Neural cell (in vitro differentiated cells): ENCODE measurements around the gene KATNAL1. TPM values are rescaled to one million over a fixed set of nuclear protein-coding genes. Genes with fewer than 3 reads are reported as not detected.

Experiments used
- H2AFZ ChIP-seq: fragments of 200-600, 300-800 bp; sonication (generic), shearing (Covaris generic); 2 replicates; pipeline ENCODE4 v1.6.0; 2014; ENCODE audit warnings: low read depth, mild to moderate bottlenecking, antibody characterized with exemption, low read length, moderate library complexity
- H3F3A ChIP-seq: fragments of 200-600 bp; shearing (Covaris generic); 2 replicates; pipeline ENCODE4 v1.6.1; 2016; ENCODE audit warnings: mild to moderate bottlenecking, moderate library complexity, mixed read lengths, antibody characterized with exemption, low read length; ENCODE audit not compliant: insufficient read depth, poor library complexity, severe bottlenecking
- H3K27ac ChIP-seq: fragments of 200-600, 300-800 bp; sonication (generic), shearing (Covaris generic); 2 replicates; pipeline ENCODE4 v1.5.1; 2014; ENCODE audit warnings: mild to moderate bottlenecking, low read length, moderate library complexity
- H3K27me3 ChIP-seq: fragments of 300-800, 200-600 bp; sonication (generic), shearing (Covaris generic); 2 replicates; pipeline ENCODE4 v1.6.0; 2014; ENCODE audit warnings: mild to moderate bottlenecking, low read depth, low read length, moderate library complexity; ENCODE audit not compliant: insufficient read depth
- H3K36me3 ChIP-seq: fragments of 300-800, 200-600 bp; sonication (generic), shearing (Covaris generic); 2 replicates; pipeline ENCODE4 v1.5.1; 2014; ENCODE audit warnings: mild to moderate bottlenecking, antibody characterized with exemption, low read length, moderate library complexity; ENCODE audit not compliant: insufficient read depth
- H3K4me2 ChIP-seq: fragments of 300-800, 200-600 bp; sonication (generic), shearing (Covaris generic); 2 replicates; pipeline ENCODE4 v1.6.0; 2014; ENCODE audit warnings: mild to moderate bottlenecking, low read length
- H3K4me3 ChIP-seq: fragments of 300-800, 200-600 bp; sonication (generic), shearing (Covaris generic); 2 replicates; pipeline ENCODE4 v1.5.1; 2014; ENCODE audit warnings: mild to moderate bottlenecking, low read length, moderate library complexity
- H3K79me2 ChIP-seq: fragments of 200-600 bp; shearing (Covaris generic); replicated peaks from 2 replicates; pipeline ENCODE4 v1.6.0; 2014; ENCODE audit warnings: mild to moderate bottlenecking, low read length, moderate library complexity; ENCODE audit not compliant: insufficient read depth
- H3K9ac ChIP-seq: fragments of 300-800, 200-600 bp; sonication (generic), shearing (Covaris generic); 2 replicates; pipeline ENCODE4 v1.6.1; 2016; ENCODE audit warnings: mild to moderate bottlenecking, low read length, mixed read lengths
- H3K9me2 ChIP-seq: fragments of 200-600 bp; shearing (Covaris generic); 2 replicates; pipeline ENCODE4 v1.6.1; 2016; ENCODE audit warnings: mild to moderate bottlenecking, low read length, mixed read lengths; ENCODE audit not compliant: insufficient read depth
- H3K9me3 ChIP-seq: fragments of 200-600, 300-800 bp; sonication (generic), shearing (Covaris generic); 2 replicates; pipeline ENCODE4 v1.6.1; 2016; ENCODE audit warnings: mild to moderate bottlenecking, mixed run types, low read length, moderate library complexity, mixed read lengths
- H4K20me1 ChIP-seq: fragments of 200-600 bp; shearing (Covaris generic); 2 replicates; pipeline ENCODE4 v1.6.1; 2016; ENCODE audit warnings: mild to moderate bottlenecking, mixed run types; ENCODE audit not compliant: insufficient read depth
- EP300 ChIP-seq: fragments of 450-650 bp; conservative IDR thresholded peaks from 2 replicates; pipeline ENCODE4 v1.6.1; 2014; ENCODE audit warnings: antibody characterized with exemption, mild to moderate bottlenecking, moderate library complexity; ENCODE audit not compliant: poor library complexity, severe bottlenecking
- EZH2 ChIP-seq: fragments of 200-600, 300-800 bp; shearing (Covaris generic), sonication (generic); IDR thresholded peaks from 2 replicates; pipeline ENCODE4 v1.6.1; 2014; ENCODE audit warnings: antibody characterized with exemption, low read length, borderline replicate concordance, mild to moderate bottlenecking; ENCODE audit not compliant: insufficient read depth, poor library complexity, severe bottlenecking
- MXI1 ChIP-seq: fragments of 450-650 bp; conservative IDR thresholded peaks from 2 replicates; pipeline ENCODE4 v1.6.1; 2014; ENCODE audit warnings: antibody characterized with exemption, mild to moderate bottlenecking; ENCODE audit not compliant: poor library complexity, severe bottlenecking
- POLR2AphosphoS5 ChIP-seq: IDR thresholded peaks from 2 replicates; pipeline ENCODE4 v1.6.1; 2012
- RAD21 ChIP-seq: fragments of 450-650 bp; conservative IDR thresholded peaks from 2 replicates; pipeline ENCODE4 v1.6.1; 2014; ENCODE audit warnings: antibody characterized with exemption, mild to moderate bottlenecking, moderate library complexity
- SMC3 ChIP-seq: fragments of 450-650 bp; conservative IDR thresholded peaks from 2 replicates; pipeline ENCODE4 v1.6.1; 2014; ENCODE audit warnings: antibody characterized with exemption, mild to moderate bottlenecking, moderate library complexity; ENCODE audit not compliant: poor library complexity
- TAF1 ChIP-seq: IDR thresholded peaks from 2 replicates; pipeline ENCODE4 v1.6.1; 2012; ENCODE audit warnings: low read depth
- polyA plus RNA-seq: library from polyadenylated mRNA; depleted of rRNA; stranded (reverse); fragments of >200 nt; gene quantifications from 2 replicates; pipeline ENCODE4 v1.2.3, GENCODE V29; 2014
- TF ChIP-seq, protein P1 (sequence below): fragments of 450-650 bp; IDR thresholded peaks from 2 replicates; pipeline ENCODE4 v1.5.1; 2014; ENCODE audit warnings: antibody characterized with exemption, mild to moderate bottlenecking, moderate library complexity; ENCODE audit not compliant: poor library complexity, severe bottlenecking
- TF ChIP-seq, protein P2 (sequence below): IDR thresholded peaks from 2 replicates; pipeline ENCODE4 v1.6.1; 2012; ENCODE audit warnings: borderline replicate concordance

The KATNAL1 gene
- polyA plus RNA-seq, 1 donor from 2014 or later: 24.9 TPM

DNA sequence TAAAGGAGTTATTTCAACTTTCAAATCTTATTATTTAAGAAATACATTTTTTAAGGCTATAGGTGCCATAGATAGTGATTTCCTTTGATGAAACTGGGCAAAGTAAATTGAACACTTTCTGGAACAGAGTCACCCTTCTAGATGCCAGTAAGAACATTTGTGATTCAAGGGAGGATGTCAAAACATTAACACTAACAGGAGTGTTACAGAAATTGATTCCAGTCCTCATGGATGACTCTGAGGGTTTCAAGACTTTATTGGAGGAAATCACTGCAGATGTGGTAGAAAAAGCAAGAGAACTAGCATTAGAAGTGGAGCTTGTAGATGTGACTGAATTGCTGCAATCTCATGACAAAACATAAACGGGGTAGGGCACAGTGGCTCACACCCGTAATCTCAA, 12.2 kb downstream of the KATNAL1 start:
- no peaks in the 10 kb centered on the region for H3K36me3 ChIP-seq
- H3K4me3 ChIP-seq: no peak overlapping the region
- no peak overlapping the region for H3K4me2 ChIP-seq
- no peaks in the 10 kb centered on the region for H4K20me1 ChIP-seq
- no peaks in the 10 kb centered on the region for H3K27me3 ChIP-seq
- H3K27ac ChIP-seq: no peak overlapping the region
- no peak overlapping the region for H3K9ac ChIP-seq
- no peak overlapping the region for H2AFZ ChIP-seq
- no peaks in the 10 kb centered on the region for H3K9me2 ChIP-seq
- no peaks in the 10 kb centered on the region for H3K9me3 ChIP-seq
- peaks cover 74% of the 10 kb centered on the region for H3K79me2 ChIP-seq
- H3F3A ChIP-seq: no peaks in the 10 kb centered on the region
- TF ChIP-seq POLR2AphosphoS5: no peak
- no peak for TF ChIP-seq RAD21
- no peak for TF ChIP-seq EP300
- TF ChIP-seq SMC3: no peak
- no peak for TF ChIP-seq EZH2
- TF ChIP-seq, protein P1, sequence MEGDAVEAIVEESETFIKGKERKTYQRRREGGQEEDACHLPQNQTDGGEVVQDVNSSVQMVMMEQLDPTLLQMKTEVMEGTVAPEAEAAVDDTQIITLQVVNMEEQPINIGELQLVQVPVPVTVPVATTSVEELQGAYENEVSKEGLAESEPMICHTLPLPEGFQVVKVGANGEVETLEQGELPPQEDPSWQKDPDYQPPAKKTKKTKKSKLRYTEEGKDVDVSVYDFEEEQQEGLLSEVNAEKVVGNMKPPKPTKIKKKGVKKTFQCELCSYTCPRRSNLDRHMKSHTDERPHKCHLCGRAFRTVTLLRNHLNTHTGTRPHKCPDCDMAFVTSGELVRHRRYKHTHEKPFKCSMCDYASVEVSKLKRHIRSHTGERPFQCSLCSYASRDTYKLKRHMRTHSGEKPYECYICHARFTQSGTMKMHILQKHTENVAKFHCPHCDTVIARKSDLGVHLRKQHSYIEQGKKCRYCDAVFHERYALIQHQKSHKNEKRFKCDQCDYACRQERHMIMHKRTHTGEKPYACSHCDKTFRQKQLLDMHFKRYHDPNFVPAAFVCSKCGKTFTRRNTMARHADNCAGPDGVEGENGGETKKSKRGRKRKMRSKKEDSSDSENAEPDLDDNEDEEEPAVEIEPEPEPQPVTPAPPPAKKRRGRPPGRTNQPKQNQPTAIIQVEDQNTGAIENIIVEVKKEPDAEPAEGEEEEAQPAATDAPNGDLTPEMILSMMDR: no peak
- no peak for TF ChIP-seq MXI1
- TF ChIP-seq TAF1: no peak
- TF ChIP-seq, protein P2, sequence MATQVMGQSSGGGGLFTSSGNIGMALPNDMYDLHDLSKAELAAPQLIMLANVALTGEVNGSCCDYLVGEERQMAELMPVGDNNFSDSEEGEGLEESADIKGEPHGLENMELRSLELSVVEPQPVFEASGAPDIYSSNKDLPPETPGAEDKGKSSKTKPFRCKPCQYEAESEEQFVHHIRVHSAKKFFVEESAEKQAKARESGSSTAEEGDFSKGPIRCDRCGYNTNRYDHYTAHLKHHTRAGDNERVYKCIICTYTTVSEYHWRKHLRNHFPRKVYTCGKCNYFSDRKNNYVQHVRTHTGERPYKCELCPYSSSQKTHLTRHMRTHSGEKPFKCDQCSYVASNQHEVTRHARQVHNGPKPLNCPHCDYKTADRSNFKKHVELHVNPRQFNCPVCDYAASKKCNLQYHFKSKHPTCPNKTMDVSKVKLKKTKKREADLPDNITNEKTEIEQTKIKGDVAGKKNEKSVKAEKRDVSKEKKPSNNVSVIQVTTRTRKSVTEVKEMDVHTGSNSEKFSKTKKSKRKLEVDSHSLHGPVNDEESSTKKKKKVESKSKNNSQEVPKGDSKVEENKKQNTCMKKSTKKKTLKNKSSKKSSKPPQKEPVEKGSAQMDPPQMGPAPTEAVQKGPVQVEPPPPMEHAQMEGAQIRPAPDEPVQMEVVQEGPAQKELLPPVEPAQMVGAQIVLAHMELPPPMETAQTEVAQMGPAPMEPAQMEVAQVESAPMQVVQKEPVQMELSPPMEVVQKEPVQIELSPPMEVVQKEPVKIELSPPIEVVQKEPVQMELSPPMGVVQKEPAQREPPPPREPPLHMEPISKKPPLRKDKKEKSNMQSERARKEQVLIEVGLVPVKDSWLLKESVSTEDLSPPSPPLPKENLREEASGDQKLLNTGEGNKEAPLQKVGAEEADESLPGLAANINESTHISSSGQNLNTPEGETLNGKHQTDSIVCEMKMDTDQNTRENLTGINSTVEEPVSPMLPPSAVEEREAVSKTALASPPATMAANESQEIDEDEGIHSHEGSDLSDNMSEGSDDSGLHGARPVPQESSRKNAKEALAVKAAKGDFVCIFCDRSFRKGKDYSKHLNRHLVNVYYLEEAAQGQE: no peak

DNA sequence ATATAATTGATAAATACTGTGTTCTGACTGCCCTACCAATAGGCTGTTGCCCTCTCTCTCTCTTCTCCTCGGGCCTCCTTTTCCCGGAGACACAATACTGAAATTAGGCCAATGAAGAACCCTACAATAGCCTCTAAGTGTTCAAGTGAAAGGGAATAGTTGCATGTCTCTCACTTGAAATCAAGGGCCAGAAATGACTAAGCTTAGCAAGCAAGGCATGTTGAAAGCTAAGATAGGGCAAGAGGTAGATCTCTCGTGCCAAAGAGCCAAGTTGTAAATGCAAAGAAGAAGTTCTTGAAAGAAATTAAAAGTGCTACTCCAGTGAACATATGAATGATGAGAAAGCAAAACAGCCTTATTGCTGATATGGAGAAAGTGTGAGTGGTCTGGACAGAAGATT, 13.3 kb downstream of the KATNAL1 start:
- no peak for TF ChIP-seq EZH2
- Histone ChIP-seq H3K4me3 (no peak overlapping the region), H2AFZ (no peak overlapping the region), H3K27me3 (no peaks in the 10 kb centered on the region), H3K9ac (no peak overlapping the region), H3K79me2 (peaks cover 63% of the 10 kb centered on the region), H3K36me3 (no peaks in the 10 kb centered on the region), H3F3A (no peaks in the 10 kb centered on the region), H3K9me2 (no peaks in the 10 kb centered on the region), H4K20me1 (no peaks in the 10 kb centered on the region), H3K4me2 (no peak overlapping the region), H3K9me3 (no peaks in the 10 kb centered on the region), H3K27ac (no peak overlapping the region)

DNA sequence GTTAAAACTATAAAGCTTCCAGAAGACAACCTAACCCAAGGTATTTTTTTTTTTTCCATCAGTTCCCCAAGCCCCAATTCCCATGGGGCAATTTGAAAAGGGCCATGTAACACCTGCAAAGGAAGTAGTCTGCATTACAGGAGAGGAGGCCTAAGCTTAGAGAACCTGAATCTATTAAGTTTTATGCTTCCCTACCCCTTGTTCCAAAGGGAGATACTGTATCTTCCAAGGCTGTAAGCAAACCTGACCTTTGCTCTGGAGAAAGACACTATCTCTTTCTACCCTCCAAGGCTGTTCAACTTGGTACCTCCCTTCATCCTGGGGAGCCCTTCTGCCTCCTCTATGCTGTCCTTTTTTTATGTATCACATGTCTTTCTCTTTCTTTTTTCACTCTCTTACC, 15.0 kb downstream of the KATNAL1 start:
- no peak overlapping the region for H3K4me3 ChIP-seq
- no peaks in the 10 kb centered on the region for H3F3A ChIP-seq
- TF ChIP-seq, protein P1: no peak
- no peaks in the 10 kb centered on the region for H4K20me1 ChIP-seq
- no peaks in the 10 kb centered on the region for H3K36me3 ChIP-seq
- H3K4me2 ChIP-seq: no peak overlapping the region
- no peaks in the 10 kb centered on the region for H3K9me3 ChIP-seq
- H3K27me3 ChIP-seq: no peaks in the 10 kb centered on the region
- no peak overlapping the region for H3K27ac ChIP-seq
- no peaks in the 10 kb centered on the region for H3K9me2 ChIP-seq
- no peak overlapping the region for H3K9ac ChIP-seq
- peaks cover 57% of the 10 kb centered on the region for H3K79me2 ChIP-seq
- H2AFZ ChIP-seq: no peak overlapping the region
